HG02973 (cell line): ENCODE measurements around the gene TSPAN9.

ENCODE experiments used
- ATAC-seq: cut with Tn5 transposase; IDR thresholded peaks from one replicate; pipeline ENCODE4 v1.9.1; 2021; ENCODE audit warnings: moderate library complexity; ENCODE audit not compliant: unreplicated experiment

The TSPAN9 gene

DNA sequence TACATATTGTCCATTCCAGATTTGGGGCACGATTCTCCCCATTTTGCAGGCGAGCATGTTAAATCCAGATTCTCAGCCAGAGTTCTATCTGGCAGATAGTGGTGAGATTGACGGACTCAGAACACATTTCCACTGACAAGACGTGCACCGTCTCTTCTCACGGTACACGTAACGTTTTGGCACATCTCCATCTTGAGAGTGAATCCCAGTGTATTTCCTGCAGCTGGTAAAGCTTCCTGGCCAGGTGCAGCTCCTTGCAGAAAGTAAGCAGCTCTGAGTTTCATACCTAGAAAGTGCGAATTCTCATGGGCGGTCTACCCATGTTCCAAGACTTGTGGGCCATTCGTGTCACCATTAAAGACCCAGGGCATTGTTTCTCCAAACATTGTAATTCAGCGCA lies 102.6 kb downstream of the TSPAN9 start:
- no peak for ATAC-seq

DNA sequence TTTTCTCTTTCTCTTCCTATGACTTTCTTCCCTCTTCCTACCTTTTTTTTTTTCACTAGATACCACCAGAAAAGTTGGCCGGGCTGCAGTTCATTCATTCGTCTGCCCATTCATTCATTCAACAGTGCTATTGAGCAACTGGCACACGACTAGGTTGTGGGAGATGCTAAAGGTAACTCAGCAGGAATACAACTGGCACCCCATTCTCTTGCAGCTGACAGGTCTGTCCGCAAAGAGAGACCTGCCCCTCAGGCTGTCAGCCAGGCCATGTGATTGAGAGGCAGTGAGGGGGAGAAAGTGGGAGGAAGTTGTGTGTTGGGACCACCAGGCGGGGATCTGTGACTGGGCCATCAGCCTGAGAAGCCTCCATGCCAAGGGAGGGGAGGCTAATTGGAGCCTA lies 105.2 kb downstream of the TSPAN9 start:
- ATAC-seq, result no peak

DNA sequence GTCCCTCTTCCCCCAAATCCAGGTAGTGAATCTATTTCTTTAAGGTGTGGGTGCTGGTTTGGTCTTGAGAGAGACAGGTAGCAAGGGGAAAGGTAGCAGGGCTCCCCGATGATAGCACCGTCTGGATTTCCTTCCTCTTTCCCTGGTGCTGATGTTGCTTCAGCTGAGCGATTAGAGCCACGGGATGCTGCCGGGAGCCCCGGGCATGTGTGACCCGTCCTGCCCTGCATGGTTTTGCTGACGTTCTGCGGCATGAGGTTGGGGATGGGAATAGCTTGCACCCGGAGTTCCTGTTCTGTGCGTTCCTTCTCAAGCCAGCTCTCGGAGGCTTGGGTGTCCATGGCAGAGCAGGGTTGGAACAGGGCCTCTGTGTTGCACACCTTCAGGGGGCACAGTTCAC lies 107.3 kb downstream of the TSPAN9 start:
- ATAC-seq, result no peak

DNA sequence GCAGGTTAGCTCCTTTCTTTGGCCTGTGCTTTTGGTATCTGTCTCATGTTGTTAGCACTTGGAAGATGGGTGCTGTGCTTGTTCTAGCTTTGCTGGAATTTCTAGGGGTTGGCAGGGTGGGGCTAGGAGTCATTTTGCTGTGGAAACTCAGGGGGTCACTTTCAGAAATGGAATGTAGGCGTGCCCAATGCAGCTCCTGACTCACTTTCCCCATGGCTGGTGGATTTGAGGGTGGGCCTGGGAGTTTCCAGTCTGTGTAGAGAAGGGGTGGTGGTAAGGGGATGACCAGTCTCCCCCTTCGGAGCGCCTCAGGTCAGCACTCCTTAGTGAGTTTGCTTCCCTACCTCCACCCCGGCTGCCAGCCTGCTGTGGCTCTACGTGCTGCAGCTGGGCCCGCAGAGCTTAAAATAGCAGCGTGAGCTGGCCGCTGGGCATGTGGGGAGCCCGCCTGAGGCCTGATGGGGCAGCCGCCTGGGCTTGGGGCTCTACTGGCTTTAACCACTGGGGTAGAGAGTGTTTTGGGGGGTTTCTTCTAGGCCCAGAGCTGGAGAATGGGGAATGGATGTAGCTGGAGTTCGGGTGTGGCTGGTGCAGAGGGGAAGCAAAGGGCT lies 108.2 kb downstream of the TSPAN9 start:
- no peak for ATAC-seq

DNA sequence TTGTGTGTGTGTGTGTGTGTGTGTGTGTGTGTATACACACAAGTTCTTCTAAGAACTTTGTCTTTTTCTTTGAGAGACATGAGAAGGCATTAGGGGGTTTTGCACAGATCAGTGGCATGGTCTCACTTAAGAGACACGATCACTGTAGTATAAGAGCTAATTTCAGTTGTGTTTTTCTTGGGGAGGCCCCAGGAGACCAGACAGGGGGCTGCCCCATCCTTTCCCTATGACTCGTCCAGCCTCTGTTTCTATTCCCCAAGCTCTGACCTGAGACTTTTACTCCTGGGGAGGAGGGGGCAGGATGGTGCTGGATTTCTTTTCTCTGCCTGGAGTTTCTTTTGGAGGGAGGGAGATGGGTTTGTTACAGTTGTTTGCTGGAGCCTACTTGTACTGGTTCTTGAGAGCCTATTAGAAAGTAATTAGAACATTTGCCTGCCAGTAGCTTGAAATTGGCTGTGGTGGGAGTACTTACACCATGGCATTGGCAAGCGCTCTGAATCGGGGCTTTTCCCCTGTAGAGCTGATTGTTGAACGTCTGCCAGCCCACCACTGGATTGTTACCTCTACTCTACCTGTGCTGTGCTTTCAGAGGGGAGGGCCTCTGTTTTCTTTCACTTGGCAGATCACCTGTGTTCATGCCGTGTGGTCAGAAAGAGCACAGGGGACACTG lies 109.5 kb downstream of the TSPAN9 start:
- ATAC-seq, result no peak

DNA sequence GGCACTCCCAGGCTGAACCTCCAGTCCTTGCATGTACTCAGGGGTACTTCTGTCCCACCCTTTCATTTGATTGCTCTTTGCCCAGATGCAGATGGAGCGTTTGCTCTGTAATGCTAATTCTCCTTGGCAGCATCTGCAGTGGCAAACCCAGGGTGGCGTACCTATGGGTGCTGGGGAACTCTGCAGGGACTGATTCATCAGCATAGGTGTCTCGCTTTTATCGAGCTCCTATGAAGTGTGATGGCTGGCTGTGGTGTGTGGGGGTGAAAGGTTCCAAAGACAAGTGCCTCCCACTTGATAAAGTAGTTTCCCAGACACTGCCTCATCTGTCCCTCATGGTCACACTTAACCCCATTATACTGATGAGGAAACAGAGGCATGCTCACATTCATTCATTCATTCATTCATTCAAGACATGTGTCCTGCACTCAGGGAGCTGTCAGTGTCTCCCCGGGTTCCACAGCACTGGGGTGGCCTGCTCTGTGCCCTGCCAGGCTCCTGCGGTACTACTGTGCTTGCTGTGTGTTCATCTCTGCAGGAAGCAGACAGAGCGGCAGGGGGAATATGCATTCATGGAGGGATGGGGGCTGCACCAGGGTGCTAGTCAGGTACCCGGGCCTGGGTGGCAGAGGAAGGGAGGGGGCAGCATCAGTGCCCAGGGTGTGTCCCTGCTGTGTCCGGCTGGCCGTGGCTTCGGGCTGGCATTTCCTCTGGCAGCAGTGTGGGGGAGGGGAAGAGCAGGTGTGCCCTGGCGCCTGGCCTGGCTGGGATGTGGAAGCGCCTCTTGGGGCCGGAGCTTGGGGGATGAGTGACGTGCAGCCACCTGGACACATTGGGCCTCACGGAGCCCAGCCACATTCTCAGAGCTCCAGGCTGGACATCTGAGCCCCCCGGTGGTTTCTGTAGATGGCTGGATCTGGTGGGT lies 110.9 kb downstream of the TSPAN9 start:
- no peak for ATAC-seq

DNA sequence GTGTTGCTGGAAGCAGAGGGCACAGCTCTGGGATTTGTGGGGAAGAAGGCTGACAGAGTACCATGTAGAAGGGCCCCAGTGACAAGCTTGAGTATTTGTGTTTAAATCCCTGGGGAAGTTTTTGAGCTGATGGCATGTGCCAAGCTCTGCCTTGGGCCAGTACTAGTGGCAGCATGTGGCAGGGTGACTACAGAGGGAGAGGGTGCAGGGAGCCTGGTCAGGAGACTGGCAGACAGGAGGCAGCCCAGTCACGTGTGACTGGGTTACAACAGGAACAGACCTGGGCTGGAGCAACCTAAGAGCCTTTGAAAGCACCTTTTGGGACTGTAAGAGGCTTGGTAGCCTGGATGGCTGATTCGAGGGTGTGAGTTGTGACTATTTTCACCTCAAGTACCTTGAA lies 112.1 kb downstream of the TSPAN9 start:
- no peak for ATAC-seq

DNA sequence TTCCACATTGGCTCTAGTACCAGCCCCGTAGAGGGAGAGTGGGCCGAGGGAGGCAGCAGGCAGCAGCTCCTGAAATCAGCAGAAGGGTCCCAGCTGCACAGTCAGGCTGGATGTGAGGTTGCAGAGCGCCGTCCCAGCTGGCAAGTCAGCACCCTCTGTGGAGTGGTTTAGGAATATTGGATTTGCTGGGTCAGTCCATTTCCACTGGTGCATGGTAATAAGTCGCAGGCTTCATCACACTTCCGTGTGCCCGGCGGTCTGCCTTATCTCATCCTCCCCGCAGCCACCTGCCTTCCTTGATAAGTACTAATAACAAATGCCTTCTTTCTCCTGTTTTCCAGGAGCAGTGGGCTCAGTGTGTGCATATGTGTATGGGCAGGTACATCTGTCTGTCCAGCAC lies 112.9 kb downstream of the TSPAN9 start:
- ATAC-seq, result no peak

DNA sequence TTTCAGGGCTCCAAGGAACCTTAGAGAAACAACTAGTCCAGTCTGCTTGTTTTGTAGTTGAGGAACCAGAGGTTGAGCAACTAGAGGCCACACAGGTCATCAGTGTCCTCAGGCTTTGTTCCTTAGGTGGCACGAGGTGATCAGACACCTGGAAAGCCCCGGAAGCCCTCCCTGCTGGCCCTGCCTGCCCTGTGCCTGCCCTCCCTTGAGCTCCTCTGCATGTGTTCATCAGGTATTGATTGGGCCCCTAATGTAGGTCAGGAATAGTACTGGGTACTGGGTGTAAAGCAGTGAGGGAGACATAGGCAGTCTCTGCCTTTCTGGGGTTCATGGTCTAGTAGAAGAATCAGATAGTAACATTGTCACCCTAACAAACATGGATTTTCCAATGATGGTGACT lies 114.3 kb downstream of the TSPAN9 start:
- ATAC-seq, result no peak

DNA sequence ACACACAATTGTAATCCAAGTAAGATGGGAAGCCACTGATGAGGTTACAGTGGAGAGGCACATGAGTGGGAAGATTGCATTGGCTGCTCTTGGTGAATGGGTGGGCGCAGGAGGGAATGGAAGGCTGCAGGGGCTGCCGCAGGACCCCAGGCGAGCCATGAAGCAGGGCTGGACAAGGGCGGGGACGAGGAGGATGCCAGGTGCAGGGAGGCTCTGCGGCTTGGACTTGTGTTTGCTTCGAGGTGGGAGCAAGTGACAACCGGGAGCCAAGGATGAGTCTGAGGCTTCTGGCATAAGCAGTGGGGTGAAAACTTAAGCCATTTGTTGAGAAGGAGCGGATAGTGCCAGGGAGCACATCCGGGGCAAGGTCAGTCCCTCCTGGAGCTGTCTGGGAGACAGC lies 115.0 kb downstream of the TSPAN9 start:
- ATAC-seq, result no peak

DNA sequence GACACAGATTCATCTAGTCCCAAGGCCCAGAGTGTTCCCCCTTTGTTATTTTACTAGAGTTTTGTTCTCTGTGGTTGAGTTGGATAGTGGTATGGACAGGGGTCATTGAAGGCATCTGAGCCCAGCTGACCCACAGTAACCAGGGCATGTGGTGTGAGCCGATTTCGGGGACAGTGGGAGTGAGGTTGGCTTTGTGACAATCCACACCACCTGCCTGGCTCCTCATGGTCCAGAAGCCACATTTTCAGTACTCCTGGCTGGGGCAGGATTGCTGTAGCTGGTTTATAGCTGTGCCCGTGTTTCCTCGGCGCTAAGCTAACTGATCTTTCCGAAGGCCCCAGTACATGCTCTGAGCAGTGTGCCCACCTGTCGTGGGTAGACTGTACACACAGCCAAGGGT lies 116.0 kb downstream of the TSPAN9 start:
- ATAC-seq, result no peak

DNA sequence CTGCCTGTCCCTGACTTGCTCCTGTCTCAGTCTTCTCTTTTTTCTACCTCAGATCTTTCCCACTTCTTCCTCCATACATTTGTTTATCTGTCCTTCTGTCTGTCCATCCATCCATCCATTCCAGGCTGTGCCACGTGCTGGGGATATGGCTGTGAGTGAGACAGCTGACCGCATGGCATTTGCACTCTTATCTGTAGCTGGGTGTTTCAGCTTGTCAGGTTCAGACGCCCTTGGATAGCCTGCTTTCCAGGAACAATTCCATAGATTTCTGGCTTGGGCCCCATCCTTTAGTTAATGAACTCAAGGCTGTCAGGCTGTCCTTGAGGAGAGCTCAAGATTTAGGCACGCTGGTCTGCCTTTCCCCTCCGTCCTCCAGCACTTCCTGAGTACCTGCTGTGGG lies 116.6 kb downstream of the TSPAN9 start:
- ATAC-seq, result no peak

DNA sequence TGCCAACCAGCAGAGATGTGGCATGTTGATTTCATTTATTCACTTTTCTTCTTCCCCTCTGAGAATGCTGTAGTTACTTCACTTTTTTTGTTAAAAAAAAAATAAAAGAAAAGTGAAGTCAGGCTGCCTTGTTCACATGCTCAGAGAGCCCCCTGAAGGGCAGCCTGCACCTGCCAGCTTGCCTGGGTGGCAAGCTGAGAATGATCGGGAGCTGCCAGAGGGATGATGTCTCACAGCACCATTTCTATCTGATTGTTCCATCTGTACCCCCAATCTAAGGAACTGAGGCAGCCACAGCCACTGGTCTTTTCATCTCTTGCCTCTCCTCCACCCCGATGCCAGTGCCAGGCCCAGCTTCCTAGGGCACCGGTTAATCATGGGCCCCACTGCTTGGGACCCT lies 118.2 kb downstream of the TSPAN9 start:
- ATAC-seq, result no peak

DNA sequence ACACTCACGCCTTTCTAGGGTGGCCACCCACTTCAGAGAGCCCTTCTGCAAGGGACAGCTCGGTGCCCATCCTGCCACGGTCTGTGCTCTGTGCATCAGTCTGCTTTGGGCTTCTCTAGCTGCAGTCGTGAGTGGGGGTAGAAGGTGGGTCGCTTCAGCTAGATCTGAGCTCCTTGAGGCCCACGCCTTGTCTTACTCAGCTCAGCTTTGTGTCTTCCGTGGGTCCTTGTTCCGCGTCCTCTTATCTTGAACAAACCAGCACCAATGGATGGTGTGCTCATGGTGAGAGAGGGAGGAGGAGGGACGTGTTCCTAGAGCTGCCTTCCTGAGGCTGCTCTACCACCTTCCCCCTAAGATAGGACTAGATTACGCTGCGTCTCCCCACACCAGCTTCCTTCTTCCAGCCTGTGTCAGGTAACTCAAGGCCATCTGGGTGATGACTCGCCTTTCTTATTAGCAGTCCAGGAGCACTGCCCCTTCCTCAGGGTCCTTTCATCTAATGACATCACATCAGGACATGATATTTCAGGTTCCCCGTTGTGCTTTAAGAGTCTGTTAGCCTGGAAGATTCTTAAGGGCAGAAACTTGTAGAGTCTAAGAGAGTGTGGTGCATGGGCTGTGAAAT lies 118.8 kb downstream of the TSPAN9 start:
- ATAC-seq, result no peak

DNA sequence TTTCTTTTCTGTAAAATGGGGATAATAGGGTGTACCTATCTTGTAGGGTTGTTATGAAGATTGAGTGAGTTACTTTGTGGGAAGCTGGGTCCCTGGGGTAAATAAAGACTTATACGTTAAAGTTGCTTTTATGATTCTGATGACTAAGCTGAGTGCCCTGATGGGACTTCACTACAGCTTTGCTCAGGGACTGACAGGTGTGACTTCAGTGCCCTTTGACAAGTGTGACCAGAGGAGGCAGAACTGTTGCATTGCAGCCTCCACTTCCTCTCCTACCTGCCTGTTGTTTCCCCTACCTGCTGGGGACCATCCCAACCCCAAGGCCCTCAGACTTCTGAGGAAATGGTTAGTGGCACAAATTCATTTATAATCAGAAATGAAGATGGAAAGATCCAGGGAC lies 119.3 kb downstream of the TSPAN9 start:
- ATAC-seq, result no peak

DNA sequence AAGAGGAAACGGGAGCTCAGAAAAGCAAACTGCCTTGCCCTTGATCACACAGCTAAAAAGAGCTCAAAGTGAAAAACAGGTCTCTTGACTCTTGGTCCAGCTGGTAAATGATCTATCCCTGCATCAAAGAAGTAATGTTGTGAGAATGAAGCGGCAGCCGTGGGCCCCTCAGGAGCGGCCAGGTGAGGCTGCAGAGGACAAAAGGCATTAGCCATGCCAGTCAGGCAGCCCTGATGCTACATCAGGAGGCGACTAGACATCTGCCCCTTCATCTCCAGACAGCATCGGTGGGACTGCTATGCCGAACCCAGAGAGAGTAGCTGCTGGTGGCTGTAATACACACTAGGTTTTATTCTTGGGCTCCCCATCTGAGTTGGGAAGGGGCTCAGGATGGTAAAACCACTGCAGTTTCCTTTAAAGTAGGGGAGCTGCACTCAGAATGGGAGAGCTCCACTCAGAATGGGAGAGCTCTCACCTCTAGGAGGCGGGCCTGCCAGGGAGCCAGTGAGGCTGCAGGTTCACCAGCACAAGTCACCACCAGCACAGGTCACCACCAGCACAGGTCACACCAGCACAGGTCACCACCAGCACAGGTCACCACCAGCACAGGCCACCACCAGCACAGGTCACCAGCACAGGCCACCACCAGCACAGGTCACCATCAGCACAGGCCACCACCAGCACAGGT lies 120.1 kb downstream of the TSPAN9 start:
- no peak for ATAC-seq

DNA sequence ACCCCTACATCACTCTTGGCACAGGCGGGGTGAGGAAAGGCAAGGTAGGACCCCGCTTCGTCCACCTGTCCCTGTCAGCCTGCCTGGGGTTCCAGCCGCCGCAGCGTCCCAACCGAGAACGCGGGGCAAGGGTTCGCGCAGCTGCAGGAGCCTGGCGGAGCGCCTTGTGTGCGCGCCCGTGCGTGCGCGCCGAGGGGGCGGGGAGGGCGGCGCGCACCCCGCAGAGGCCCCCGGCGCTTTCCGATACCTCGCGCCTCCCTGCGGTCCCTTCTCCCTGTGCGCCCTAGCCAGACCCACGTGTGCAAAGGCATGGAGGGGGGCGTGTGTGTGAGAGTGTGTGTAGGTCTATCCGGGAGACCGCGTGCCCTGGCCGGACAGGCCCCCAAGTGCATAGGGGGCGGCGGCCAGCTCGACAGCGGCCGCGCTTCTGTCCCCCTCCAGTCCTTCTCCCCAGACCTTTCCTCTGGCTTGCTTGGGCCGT lies 122.4 kb downstream of the TSPAN9 start:
- no peak for ATAC-seq

DNA sequence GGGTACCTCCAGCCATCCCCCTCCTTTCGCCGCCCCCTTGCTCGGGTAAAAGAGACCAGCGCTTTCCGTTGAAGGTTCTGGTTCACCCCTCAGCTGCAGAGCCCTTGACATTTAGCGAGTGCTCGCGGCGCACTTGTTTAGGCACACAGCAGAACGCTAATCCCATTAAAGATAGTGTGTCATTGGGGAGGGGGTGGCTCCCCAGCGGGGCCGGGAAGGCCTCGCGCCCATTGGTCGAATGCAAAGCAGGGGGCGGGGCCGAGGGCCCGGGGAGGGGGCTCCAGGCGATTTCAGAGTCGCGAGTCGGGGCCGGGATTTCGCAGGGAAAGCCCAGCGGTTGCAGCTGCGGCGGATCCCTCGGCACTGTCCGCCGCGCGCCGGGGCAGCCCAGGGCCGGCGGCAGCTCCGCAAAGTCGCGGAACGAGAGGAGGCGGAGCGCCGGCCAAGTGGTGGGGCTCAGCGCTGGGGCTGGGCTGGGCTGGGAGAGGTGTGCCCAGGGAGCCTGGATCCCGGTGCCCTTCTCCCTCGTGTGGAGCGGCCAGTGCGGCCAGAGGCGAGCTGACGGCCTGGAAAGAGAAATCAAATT lies 122.9 kb downstream of the TSPAN9 start:
- no peak for ATAC-seq

DNA sequence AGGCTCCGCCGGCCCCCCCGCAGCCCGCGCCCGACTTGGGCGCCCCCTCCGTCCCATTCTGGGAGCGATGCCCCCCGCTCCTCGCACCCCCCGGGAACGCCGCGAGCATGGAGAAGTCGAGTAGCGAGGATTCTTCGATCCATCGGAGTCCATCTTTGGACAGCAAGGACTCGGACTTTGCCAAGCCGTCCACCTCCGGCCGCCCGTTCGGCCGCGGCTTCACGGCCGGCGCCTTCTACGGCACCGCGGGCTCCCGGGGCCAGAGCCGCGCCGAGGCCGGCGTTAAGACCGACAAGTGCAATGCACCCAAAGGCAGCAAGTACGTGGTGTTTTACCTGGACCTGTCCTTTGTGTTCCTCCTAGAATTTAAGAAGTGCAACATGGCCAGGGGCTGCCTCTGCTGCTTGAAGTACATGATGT lies 123.6 kb downstream of the TSPAN9 start:
- ATAC-seq, result no peak

DNA sequence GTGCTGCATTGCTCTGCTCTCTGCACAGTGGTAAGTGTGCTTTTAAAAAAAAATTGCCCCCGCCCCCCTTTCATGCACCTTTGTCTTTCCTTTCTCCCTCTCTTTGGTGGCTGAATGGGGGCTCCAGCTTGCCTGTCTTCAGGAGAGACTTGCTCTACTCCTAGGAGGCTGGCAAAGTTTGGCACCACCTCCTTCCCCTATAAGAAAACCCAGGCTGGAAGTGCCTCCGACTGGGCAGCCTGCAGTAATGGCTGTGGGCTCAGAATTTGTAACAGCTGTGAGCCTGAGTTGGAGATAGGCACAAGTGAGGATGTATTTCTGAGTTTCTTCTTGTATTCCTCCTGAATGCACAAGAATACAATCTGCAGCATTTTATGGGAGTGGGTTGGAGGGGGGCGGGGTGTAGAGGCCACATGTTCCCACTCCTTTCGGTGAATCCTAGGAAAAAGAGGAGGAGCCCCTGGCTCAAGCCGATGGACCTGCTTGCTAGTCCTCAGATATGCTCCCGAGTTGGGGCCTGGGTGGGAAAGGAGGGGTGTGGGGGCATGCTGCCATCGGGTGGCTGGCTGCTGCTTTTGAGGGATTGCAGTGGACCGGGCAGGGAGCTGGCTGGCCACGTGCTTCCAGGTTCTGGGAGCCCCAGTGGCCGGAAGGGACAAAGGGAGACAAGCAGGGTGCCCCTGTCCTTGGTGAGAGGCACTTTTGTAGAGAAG lies 124.3 kb downstream of the TSPAN9 start:
- no peak for ATAC-seq
